HS-5 (cell line): ENCODE measurements around the gene USP12.

Experiments used
- DNase-seq: peaks from one replicate; pipeline ENCODE4 v3.0.0-alpha.2; 2012; ENCODE audit warnings: low read depth

Gene USP12

GRCh38 chr13:27183561-27184147 lies 12.0 kb upstream of the USP12 start:
- DNase-seq = no peak

GRCh38 chr13:27182844-27183497 lies 11.4 kb upstream of the USP12 start:
- peak; percentile 69 for DNase-seq

DNA sequence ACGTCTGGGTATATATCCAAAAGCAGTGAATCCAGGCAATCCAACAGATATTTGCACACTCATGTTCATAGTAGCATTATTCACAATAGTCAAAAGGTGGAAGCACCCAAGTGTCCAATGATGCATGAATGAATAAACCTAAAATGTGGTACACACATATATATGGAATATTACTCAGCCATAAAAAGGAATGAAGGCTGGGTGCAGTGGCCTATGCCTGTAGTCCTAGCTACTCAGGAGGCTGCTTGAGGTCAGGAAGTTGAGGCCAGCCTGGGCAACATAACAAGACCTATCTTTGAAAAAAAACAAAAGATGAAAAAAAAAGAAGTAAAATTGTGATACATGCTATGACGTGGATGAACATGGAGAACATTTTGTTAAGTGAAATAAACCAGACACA lies 10.4 kb upstream of the USP12 start:
- DNase-seq = no peak

DNA sequence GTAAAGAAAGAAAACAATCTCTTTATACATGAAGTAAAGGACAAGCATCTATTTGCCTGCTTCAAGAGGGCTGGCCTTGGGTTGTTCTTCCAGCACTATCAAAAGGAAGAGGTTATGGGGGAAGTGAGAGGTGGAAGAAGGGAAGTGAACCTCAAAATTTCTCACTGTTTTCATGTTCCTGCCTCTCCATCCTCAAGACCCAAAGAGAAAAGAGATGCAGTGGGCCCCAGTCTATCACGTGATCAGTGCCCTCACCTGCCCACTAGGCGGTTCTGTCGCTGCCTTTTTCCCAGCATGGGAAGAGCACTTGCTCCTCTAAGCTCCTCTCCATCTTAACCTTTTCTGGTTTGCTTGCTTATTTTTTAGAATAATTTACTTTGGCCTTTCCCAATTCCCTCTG lies 6.2 kb upstream of the USP12 start:
- DNase-seq = no peak

GRCh38 chr13:27176470-27177410 lies 5.1 kb upstream of the USP12 start:
- no peak for DNase-seq

- no peak for DNase-seq
Measured at GRCh38 chr13:27174766-27175455, 3.3 kb upstream of the USP12 start.

- DNase-seq = no peak
Measured at GRCh38 chr13:27172495-27172842, 858 bp upstream of the USP12 start.

- no peak for DNase-seq
Measured at GRCh38 chr13:27171827-27172494, 350 bp upstream of the USP12 start.

DNA sequence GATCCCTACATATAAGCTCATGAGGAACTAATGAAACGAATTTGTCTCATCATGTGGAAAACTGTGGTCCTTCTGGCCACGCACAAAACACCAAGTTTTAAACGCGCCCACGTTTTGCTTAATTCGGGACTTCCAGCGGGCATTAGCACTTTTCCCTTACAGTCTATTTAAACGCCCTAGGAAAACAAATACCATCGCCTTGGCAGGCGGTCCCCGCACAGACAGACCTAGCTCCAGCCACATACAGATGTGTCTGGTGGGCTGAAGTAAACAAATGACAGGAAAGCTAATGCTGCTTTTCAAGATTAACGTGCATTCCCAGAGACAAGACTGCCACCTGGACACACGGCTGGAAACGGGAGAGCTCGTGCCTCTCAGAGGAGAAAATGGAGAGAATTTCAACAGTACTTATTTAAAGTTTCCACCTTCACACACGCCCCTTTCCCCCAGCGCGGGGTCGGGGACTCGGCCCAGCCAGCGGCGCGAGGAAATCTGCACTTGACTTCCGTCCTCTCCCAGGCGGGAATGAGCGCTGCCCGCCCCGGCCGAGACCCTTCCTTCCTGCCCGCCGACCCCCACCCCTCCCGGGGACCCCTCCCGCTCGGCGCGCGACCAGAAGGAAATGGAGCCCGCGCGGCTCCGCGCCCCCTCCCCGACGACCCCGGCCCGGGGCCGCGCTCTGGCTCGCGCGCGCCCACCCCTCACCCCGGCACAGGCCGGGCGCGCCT lies 931 bp downstream of the USP12 start:
- DNase-seq = no peak

GRCh38 chr13:27170221-27170515 lies 1.4 kb downstream of the USP12 start:
- DNase-seq = no peak

- DNase-seq = no peak
Measured at GRCh38 chr13:27168906-27169657, 2.5 kb downstream of the USP12 start.

GRCh38 chr13:27168086-27168485 lies 3.5 kb downstream of the USP12 start:
- DNase-seq = no peak

- DNase-seq = no peak
Measured at GRCh38 chr13:27166313-27166712, 5.3 kb downstream of the USP12 start.

DNA sequence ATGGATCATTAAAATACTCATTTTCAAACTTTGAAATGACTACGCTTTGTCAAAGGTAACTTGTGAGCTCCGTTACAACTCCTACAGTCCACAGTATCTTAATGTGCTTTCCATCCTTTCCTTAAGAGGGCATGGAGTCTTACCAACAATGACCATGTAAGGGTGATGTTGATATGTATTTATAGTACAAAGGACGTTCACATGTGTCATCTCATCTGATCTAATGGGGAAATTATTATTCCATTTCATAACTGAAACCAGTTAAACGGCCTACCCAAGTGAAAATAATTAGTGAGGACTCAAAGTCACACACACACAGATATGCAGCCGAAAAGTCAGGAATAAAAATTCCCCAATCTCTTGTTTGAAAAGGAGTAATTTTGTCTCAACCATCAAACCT lies 9.6 kb downstream of the USP12 start:
- DNase-seq = no peak

GRCh38 chr13:27161423-27161822 lies 10.2 kb downstream of the USP12 start:
- DNase-seq = no peak

DNA sequence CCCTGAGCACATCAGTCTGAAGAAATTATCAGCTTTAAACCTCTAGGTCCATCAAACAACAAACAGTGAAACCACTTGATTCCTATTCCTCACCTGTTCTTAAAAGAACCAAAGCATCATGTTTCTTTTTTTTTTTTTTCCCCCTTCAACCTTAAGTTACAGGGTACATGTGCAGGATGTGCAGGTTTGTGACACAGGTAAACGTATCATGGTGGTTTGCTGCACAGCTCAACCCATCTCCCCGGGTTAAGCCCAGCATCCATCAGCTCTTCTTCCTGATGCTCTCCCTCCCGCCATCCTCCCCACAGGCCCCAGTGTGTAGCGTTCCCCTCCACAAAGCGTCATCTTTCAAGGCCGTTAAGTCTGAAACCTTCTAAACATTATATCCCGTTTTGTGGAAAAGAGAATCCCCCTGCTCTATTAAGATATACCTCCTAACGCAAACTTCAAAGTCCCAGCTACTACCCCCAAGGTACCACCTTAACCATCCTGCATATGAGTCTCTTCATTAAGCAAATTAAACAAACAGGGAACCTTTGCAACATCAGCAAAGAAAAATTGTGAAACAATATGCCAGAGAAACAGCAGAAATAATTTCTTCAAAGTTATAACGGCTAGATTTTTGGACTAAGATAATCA lies 10.8 kb downstream of the USP12 start:
- DNase-seq = no peak

DNA sequence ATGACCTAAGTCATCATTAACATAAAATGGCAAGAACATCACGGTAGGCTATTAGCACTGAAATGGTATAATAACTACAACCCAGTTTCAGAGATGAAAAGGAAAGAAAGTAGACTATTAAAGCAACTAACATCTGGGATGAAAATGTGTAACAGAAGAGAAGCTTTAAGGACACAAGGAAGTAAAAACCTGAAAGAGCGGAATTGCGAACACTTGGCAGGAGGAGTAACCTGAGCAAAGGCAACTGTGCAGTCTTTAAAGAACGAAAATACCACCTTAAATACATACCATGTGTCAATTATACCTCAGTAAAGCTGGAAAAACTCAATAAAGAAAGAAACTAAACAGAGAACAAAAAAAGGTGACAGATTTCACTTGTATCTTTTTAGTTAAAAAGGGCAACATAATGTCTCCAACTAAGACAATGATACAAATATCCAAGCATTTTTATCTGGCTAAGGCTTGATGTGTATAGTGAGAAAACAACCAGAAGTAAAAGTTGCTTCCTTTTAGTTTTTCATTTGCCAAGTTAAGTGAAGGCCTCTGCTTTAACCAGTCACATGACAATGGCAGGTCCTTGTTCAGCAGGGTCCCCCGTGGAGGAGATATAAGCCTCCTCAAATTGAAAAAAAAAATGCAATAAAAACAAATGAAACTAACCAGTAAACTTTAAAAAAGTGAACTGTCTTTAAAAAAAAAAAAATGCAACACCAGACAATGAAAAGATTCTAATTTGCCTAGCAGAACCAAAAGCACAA lies 11.6 kb downstream of the USP12 start:
- no peak for DNase-seq

GRCh38 chr13:27158335-27158734 lies 13.3 kb downstream of the USP12 start:
- DNase-seq = no peak

- no peak for DNase-seq
Measured at GRCh38 chr13:27151798-27152599, 19.6 kb downstream of the USP12 start.
